ENCODE data around the gene DDX39A.

DNA sequence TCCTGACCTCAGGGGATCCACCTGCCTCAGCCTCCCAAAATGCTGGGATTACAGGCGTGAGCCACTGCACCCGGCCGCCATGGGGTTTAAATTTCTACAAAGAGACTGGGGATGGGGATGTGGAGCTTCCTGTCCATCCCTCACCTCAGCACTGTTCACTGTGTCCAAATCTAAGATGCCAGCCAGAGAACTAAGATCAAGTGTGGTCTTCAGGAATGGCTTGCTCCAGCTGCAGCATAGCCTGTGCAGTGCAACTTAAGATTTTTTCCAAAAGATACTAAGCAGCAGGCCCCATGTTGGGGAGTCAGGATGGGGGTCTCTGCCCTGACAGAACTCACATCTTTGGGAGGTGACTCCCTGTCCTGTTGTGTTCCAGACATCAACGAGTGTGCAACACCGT lies 28.6 kb downstream of the DDX39A start:
- TF ChIP-seq, protein P1, sequence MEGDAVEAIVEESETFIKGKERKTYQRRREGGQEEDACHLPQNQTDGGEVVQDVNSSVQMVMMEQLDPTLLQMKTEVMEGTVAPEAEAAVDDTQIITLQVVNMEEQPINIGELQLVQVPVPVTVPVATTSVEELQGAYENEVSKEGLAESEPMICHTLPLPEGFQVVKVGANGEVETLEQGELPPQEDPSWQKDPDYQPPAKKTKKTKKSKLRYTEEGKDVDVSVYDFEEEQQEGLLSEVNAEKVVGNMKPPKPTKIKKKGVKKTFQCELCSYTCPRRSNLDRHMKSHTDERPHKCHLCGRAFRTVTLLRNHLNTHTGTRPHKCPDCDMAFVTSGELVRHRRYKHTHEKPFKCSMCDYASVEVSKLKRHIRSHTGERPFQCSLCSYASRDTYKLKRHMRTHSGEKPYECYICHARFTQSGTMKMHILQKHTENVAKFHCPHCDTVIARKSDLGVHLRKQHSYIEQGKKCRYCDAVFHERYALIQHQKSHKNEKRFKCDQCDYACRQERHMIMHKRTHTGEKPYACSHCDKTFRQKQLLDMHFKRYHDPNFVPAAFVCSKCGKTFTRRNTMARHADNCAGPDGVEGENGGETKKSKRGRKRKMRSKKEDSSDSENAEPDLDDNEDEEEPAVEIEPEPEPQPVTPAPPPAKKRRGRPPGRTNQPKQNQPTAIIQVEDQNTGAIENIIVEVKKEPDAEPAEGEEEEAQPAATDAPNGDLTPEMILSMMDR (IDR thresholded peaks at IDR 0.05) = no peak
- TF ChIP-seq EP300 (IDR thresholded peaks at IDR 0.05) (no peak), POLR2A (IDR thresholded peaks at IDR 0.05) (no peak), POLR2AphosphoS5 (IDR thresholded peaks at IDR 0.05) (no peak)

All from stomach (tissue), 4 donors.